CD14-positive monocyte (primary cell): ENCODE data around the gene RNASE4. TPM values are rescaled to one million over a fixed set of nuclear protein-coding genes. Genes with fewer than 3 reads are reported as not detected.

ENCODE experiments used
- DNase-seq, 3 donors: peaks; one replicate each; pipeline ENCODE4 v3.0.0-alpha.2; 2011 to 2022
- H2AFZ ChIP-seq: 2 replicates; pipeline ENCODE4 v1.6.0; 2012; ENCODE audit warnings: mild to moderate bottlenecking, low read depth, low read length, inconsistent platforms; ENCODE audit not compliant: insufficient read depth, poor library complexity, severe bottlenecking
- H3K27ac ChIP-seq, 2 donors: 1 replicate in 1 of 2; 2 replicates in 1 of 2; pipeline ENCODE4 v1.5.1; 2012 to 2013; ENCODE audit warnings: low read length in 2 of 2, control low read depth in 1 of 2, inconsistent platforms in 1 of 2, low read depth in 1 of 2, mild to moderate bottlenecking in 1 of 2
- H3K27me3 ChIP-seq, 2 donors: one replicate each; pipeline versions ENCODE4 v1.6.0 to v1.6.1; 2011 to 2013; ENCODE audit warnings: low read length in 2 of 2; ENCODE audit not compliant: control insufficient read depth in 2 of 2, insufficient read depth in 2 of 2
- H3K36me3 ChIP-seq, 2 donors: replicated peaks in 1 of 2; 1 replicate in 1 of 2; 2 replicates in 1 of 2; pipeline versions ENCODE4 v1.5.1 to v1.6.1; 2012 to 2013; ENCODE audit warnings: low read length in 2 of 2, control low read depth in 1 of 2, inconsistent platforms in 1 of 2, mild to moderate bottlenecking in 1 of 2; ENCODE audit not compliant: insufficient read depth in 2 of 2, control insufficient read depth in 1 of 2
- H3K4me1 ChIP-seq, 2 donors: 1 replicate in 1 of 2; 2 replicates in 1 of 2; pipeline versions ENCODE4 v1.5.1 to v1.6.1; 2012 to 2013; ENCODE audit warnings: low read length in 2 of 2, control low read depth in 1 of 2, inconsistent platforms in 1 of 2, mild to moderate bottlenecking in 1 of 2, moderate library complexity in 1 of 2; ENCODE audit not compliant: insufficient read depth in 2 of 2, control insufficient read depth in 1 of 2
- H3K4me2 ChIP-seq: replicated peaks from 2 replicates; pipeline ENCODE3; 2012; ENCODE audit warnings: low read length, moderate library complexity, mild to moderate bottlenecking; ENCODE audit not compliant: poor library complexity, severe bottlenecking; ENCODE audit errors: extremely low read depth
- H3K4me3 ChIP-seq, 3 experiments: fragments of 200-600 bp in 1 of 3; sonication (generic) in 1 of 3; replicated peaks in 1 of 3; 1 replicate in 2 of 3; 2 replicates in 1 of 3; pipeline ENCODE4 v1.5.1; 2011 to 2013; ENCODE audit warnings: low read length in 3 of 3, mild to moderate bottlenecking in 3 of 3, control low read depth in 2 of 3, low read depth in 2 of 3, inconsistent platforms in 1 of 3, moderate library complexity in 1 of 3
- H3K79me2 ChIP-seq: 2 replicates; pipeline ENCODE4 v1.6.0; 2012; ENCODE audit warnings: mild to moderate bottlenecking, control low read depth, inconsistent platforms, low read length, moderate library complexity; ENCODE audit not compliant: insufficient read depth
- H3K9ac ChIP-seq: 2 replicates; pipeline ENCODE4 v1.6.0; 2017; ENCODE audit warnings: low read length, mild to moderate bottlenecking; ENCODE audit not compliant: insufficient read depth, poor library complexity, severe bottlenecking
- H3K9me3 ChIP-seq, 2 donors: replicated peaks in 1 of 2; 1 replicate in 1 of 2; 2 replicates in 1 of 2; pipeline versions ENCODE4 v1.5.1 to v1.6.1; 2012 to 2013; ENCODE audit warnings: low read length in 2 of 2, control low read depth in 1 of 2; ENCODE audit not compliant: control insufficient read depth in 1 of 2, insufficient read depth in 1 of 2
- H4K20me1 ChIP-seq: 2 replicates; pipeline ENCODE4 v1.6.0; 2012; ENCODE audit warnings: mild to moderate bottlenecking, low read length, control low read depth, moderate library complexity; ENCODE audit not compliant: insufficient read depth
- H3K27ac Mint-ChIP-seq, 7 donors: one replicate each; pipeline ENCODE4 v1.8.0; 2020; ENCODE audit warnings: mild to moderate bottlenecking in 7 of 7, mixed read lengths in 7 of 7, moderate library complexity in 6 of 7, inconsistent platforms in 2 of 7
- H3K27me3 Mint-ChIP-seq, 3 donors: one replicate each; pipeline ENCODE4 v1.8.0; 2021 to 2022; ENCODE audit warnings: low read depth in 3 of 3, mild to moderate bottlenecking in 3 of 3, mixed read lengths in 3 of 3, moderate library complexity in 3 of 3, inconsistent platforms in 1 of 3
- H3K36me3 Mint-ChIP-seq, 2 donors: one replicate each; pipeline ENCODE4 v1.8.0; 2020; ENCODE audit warnings: mixed read lengths in 2 of 2, inconsistent platforms in 1 of 2, mild to moderate bottlenecking in 1 of 2
- H3K4me1 Mint-ChIP-seq: one replicate; pipeline ENCODE4 v1.8.0; 2020; ENCODE audit warnings: mild to moderate bottlenecking, mixed read lengths
- H3K4me3 Mint-ChIP-seq, 2 donors: one replicate each; pipeline ENCODE4 v1.8.0; 2020; ENCODE audit warnings: mild to moderate bottlenecking in 2 of 2, mixed read lengths in 2 of 2, moderate library complexity in 1 of 2
- H3K9me3 Mint-ChIP-seq, 7 donors: one replicate each; pipeline ENCODE4 v1.8.0; 2020 to 2022; ENCODE audit warnings: mixed read lengths in 7 of 7, mild to moderate bottlenecking in 6 of 7, moderate library complexity in 6 of 7, inconsistent platforms in 2 of 7
- CTCF ChIP-seq: fragments of 200-600 bp; IDR thresholded peaks from one replicate; pipeline ENCODE4 v1.8.0; 2022; ENCODE audit warnings: antibody characterized with exemption, mild to moderate bottlenecking
- WGBS: methylation state at CpG from one replicate; pipeline ENCODE4 v1.1.5; 2013; ENCODE audit warnings: missing lambda C conversion rate; ENCODE audit not compliant: insufficient coverage; 5-methylcytosine and 5-hydroxymethylcytosine counted together
- intact Hi-C, 2 donors: fragments of 100-400 bp; cut with micrococcal nuclease; formaldehyde crosslinking; loops; one replicate each; pipeline versions ENCODE4 v1.15.0 to v1.15.1; 2023
- polyA plus RNA-seq, 3 donors: library from polyadenylated mRNA; depleted of rRNA in 1 of 3; unstranded in 2 of 3; stranded (reverse) in 1 of 3; fragments of 300-500 nt in 2 of 3; fragments of >200 nt in 1 of 3; fragmentation: Illumina TruSeq in 2 of 3; gene quantifications; 1 replicate in 2 of 3; 2 replicates in 1 of 3; pipeline ENCODE4 v1.2.3, GENCODE V29; 2012 to 2021

RNASE4 gene
- polyA plus RNA-seq, 3 donors, result 18.5 to 85.8 (median 49.1) TPM

- intact Hi-C loops, result loop anchor here (5.0 kb wide), 1 partner anchor 34 kb away; no protein-coding TSS in a partner anchor
- DNase-seq, result no peak
- Histone ChIP-seq H3K4me1 (peaks cover 4 to 7% of the 10 kb centered on the region in 2 donors), H3K36me3 (no peaks in the 10 kb centered on the region), H3K27me3 (peaks cover 28 to 39% of the 10 kb centered on the region in 2 donors), H3K4me2 (no peak overlapping the region), H3K27ac (no peak overlapping the region), H3K9me3 (peaks cover 0 to 9% of the 10 kb centered on the region in 2 donors), H3K79me2 (no peaks in the 10 kb centered on the region), H3K4me3 (no peak overlapping the region), H3K9ac (no peak overlapping the region), H4K20me1 (no peaks in the 10 kb centered on the region), H2AFZ (no peak overlapping the region)
- Mint-ChIP-seq H3K4me1 (peaks cover 28% of the 10 kb centered on the region), H3K27ac (no peak overlapping the region), H3K36me3 (no peaks in the 10 kb centered on the region), H3K4me3 (no peak overlapping the region), H3K27me3 (peaks cover 57 to 72% (median 61%) of the 10 kb centered on the region in 3 donors), H3K9me3 (peaks cover 0 to 8% (median 4%) of the 10 kb centered on the region in 7 donors)
- TF ChIP-seq CTCF, result no peak
- 33% methylated on average over 1 of the region's 3 CpGs for WGBS
Observed at GRCh38 chr14:20658246-20658645, 26.1 kb upstream of the RNASE4 start.

GRCh38 chr14:20659336-20659735 lies 25.0 kb upstream of the RNASE4 start:
- no peak overlapping the region for H3K4me3 Mint-ChIP-seq
- peaks cover 48 to 61% (median 51%) of the 10 kb centered on the region in 3 donors for H3K27me3 Mint-ChIP-seq
- WGBS, result 90% methylated on average over 5 of the region's 6 CpGs

More at GRCh38 chr14:20659336-20659735, 25.0 kb upstream of the RNASE4 start:
- Histone ChIP-seq H3K79me2 (no peaks in the 10 kb centered on the region), H4K20me1 (no peaks in the 10 kb centered on the region), H3K27ac (no peak overlapping the region), H3K9me3 (no peaks in the 10 kb centered on the region), H3K4me1 (peaks cover 15 to 18% of the 10 kb centered on the region in 2 donors), H3K27me3 (peaks cover 18 to 29% of the 10 kb centered on the region in 2 donors), H2AFZ (no peak overlapping the region), H3K4me2 (no peak overlapping the region), H3K36me3 (no peaks in the 10 kb centered on the region), H3K9ac (no peak overlapping the region), H3K4me3 (no peak overlapping the region)
- DNase-seq, result no peak
- intact Hi-C loops, result loop anchor here (5.0 kb wide), 1 partner anchor 33 kb away; no protein-coding TSS in a partner anchor
- Mint-ChIP-seq H3K9me3 (peaks cover 0 to 3% (median 0%) of the 10 kb centered on the region in 7 donors), H3K4me1 (peaks cover 29% of the 10 kb centered on the region), H3K27ac (no peak overlapping the region), H3K36me3 (no peaks in the 10 kb centered on the region)
- no peak for TF ChIP-seq CTCF
